Neuronal stem cell (in vitro differentiated cells): ENCODE results near the gene NAP1L4.

Source experiments
- DNase-seq: peaks from one replicate; pipeline ENCODE4 v3.0.0-alpha.2; 2013; ENCODE audit warnings: low spot score
- H2AFZ ChIP-seq: one replicate; pipeline ENCODE4 v1.6.1; 2013; ENCODE audit warnings: mild to moderate bottlenecking, low read length, inconsistent platforms
- H2AK5ac ChIP-seq: 2 replicates; pipeline ENCODE4 v1.6.1; 2013; ENCODE audit warnings: low read depth, mild to moderate bottlenecking, inconsistent platforms, low read length, moderate library complexity, mixed read lengths
- H2BK120ac ChIP-seq: 2 replicates; pipeline ENCODE4 v1.6.1; 2013; ENCODE audit warnings: low read depth, mild to moderate bottlenecking, inconsistent platforms, low read length, moderate library complexity, mixed read lengths
- H2BK12ac ChIP-seq: one replicate; pipeline ENCODE4 v1.6.1; 2013; ENCODE audit warnings: low read length, inconsistent platforms
- H2BK15ac ChIP-seq: 2 replicates; pipeline ENCODE4 v1.6.1; 2013; ENCODE audit warnings: mild to moderate bottlenecking, low read length, inconsistent platforms, mixed read lengths
- H2BK5ac ChIP-seq: one replicate; pipeline ENCODE4 v1.6.1; 2013; ENCODE audit warnings: inconsistent platforms, mild to moderate bottlenecking, low read length, moderate library complexity
- H3K14ac ChIP-seq: one replicate; pipeline ENCODE4 v1.6.1; 2013; ENCODE audit warnings: low read length, inconsistent platforms
- H3K18ac ChIP-seq: 2 replicates; pipeline ENCODE4 v1.6.1; 2013; ENCODE audit warnings: low read length, inconsistent platforms
- H3K23ac ChIP-seq: 2 replicates; pipeline ENCODE4 v1.6.1; 2013; ENCODE audit warnings: low read depth, mild to moderate bottlenecking, mixed read lengths, low read length, inconsistent platforms; ENCODE audit not compliant: poor library complexity
- H3K27ac ChIP-seq: replicated peaks from 3 replicates; pipeline ENCODE4 v1.5.1; 2013; ENCODE audit warnings: low read length, inconsistent platforms
- H3K27me3 ChIP-seq, 3 experiments: 2 replicates each; pipeline ENCODE4 v1.6.1; 2013; ENCODE audit warnings: low read length in 3 of 3, mild to moderate bottlenecking in 2 of 3, inconsistent platforms in 1 of 3, low read depth in 1 of 3, mixed read lengths in 1 of 3, moderate library complexity in 1 of 3; ENCODE audit not compliant: control insufficient read depth in 3 of 3, insufficient read depth in 3 of 3
- H3K36me3 ChIP-seq, 2 donors: replicated peaks in 1 of 2; 2 replicates each; pipeline ENCODE4 v1.6.1; 2013; ENCODE audit warnings: low read length in 2 of 2; ENCODE audit not compliant: control insufficient read depth in 2 of 2, insufficient read depth in 2 of 2
- H3K4ac ChIP-seq: 2 replicates; pipeline ENCODE4 v1.6.1; 2013; ENCODE audit warnings: inconsistent platforms, mild to moderate bottlenecking, low read length, moderate library complexity
- H3K4me1 ChIP-seq, 2 donors: 1 replicate in 1 of 2; 2 replicates in 1 of 2; pipeline ENCODE4 v1.6.1; 2013; ENCODE audit warnings: low read length in 2 of 2, low read depth in 1 of 2; ENCODE audit not compliant: control insufficient read depth in 2 of 2, insufficient read depth in 1 of 2
- H3K4me2 ChIP-seq: one replicate; pipeline ENCODE4 v1.6.1; 2013; ENCODE audit warnings: mild to moderate bottlenecking, low read length, inconsistent platforms; ENCODE audit not compliant: insufficient read depth, poor library complexity, severe bottlenecking
- H3K4me3 ChIP-seq, 2 donors: 2 replicates each; pipeline ENCODE4 v1.5.1; 2013; ENCODE audit warnings: low read length in 2 of 2, mild to moderate bottlenecking in 2 of 2, inconsistent platforms in 1 of 2, moderate library complexity in 1 of 2
- H3K79me1 ChIP-seq: one replicate; pipeline ENCODE4 v1.6.1; 2013; ENCODE audit warnings: low read depth, mild to moderate bottlenecking, inconsistent platforms, low read length, moderate library complexity
- H3K9ac ChIP-seq: one replicate; pipeline ENCODE4 v1.6.1; 2013; ENCODE audit warnings: mild to moderate bottlenecking, low read depth, low read length, inconsistent platforms; ENCODE audit not compliant: poor library complexity
- H3K9me3 ChIP-seq, 2 donors: replicated peaks in 1 of 2; 2 replicates each; pipeline versions ENCODE3 to v1.6.1; 2013; ENCODE audit warnings: low read length in 2 of 2, mild to moderate bottlenecking in 2 of 2, inconsistent platforms in 1 of 2, low read depth in 1 of 2, mixed read lengths in 1 of 2, moderate library complexity in 1 of 2; ENCODE audit not compliant: control insufficient read depth in 2 of 2, insufficient read depth in 1 of 2
- H4K8ac ChIP-seq: one replicate; pipeline ENCODE4 v1.6.1; 2013; ENCODE audit warnings: low read depth, mild to moderate bottlenecking, inconsistent platforms, low read length, moderate library complexity
- H4K91ac ChIP-seq: one replicate; pipeline ENCODE4 v1.6.1; 2013; ENCODE audit warnings: low read length, low read depth, mild to moderate bottlenecking, inconsistent platforms; ENCODE audit not compliant: poor library complexity
- WGBS, 2 donors: extraction: QIAGEN DNeasy Blood & Tissue Kit; methylation state at CpG; one replicate each; pipeline ENCODE4 v1.1.7; 2013; ENCODE audit warnings: missing lambda C conversion rate in 2 of 2, mixed read lengths in 1 of 2; ENCODE audit not compliant: insufficient read length in 2 of 2, insufficient replicate concordance in 1 of 2; ENCODE audit errors: extremely low coverage in 2 of 2; 5-methylcytosine and 5-hydroxymethylcytosine counted together

NAP1L4 gene

GRCh38 chr11:2934611-2935239 lies 57.4 kb downstream of the NAP1L4 start:
- Histone ChIP-seq H4K8ac (no peak overlapping the region), H3K14ac (no peak overlapping the region), H3K79me1 (no peaks in the 10 kb centered on the region), H3K27me3 (peaks cover 4 to 33% (median 18%) of the 10 kb centered on the region in 3 experiments), H3K4ac (no peak overlapping the region), H3K18ac (no peak overlapping the region), H2BK12ac (no peak overlapping the region), H2AK5ac (no peak overlapping the region), H3K9me3 (peaks cover 12 to 23% of the 10 kb centered on the region in 2 donors), H2BK5ac (no peak overlapping the region), H3K27ac (no peak overlapping the region), H3K9ac (no peak overlapping the region), H2BK120ac (no peak overlapping the region), H4K91ac (no peak overlapping the region), H3K36me3 (no peaks in the 10 kb centered on the region), H3K4me1 (peaks cover 2 to 6% of the 10 kb centered on the region in 2 donors), H2BK15ac (no peak overlapping the region), H3K4me3 (no peak overlapping the region), H2AFZ (no peak overlapping the region), H3K4me2 (no peak overlapping the region), H3K23ac (no peak overlapping the region)
- no CpG with 5 or more reads among the region's 14 CpGs for WGBS, 2 donors
- no peak for DNase-seq

- no peak overlapping the region for H2BK12ac ChIP-seq
- H2AK5ac ChIP-seq = no peak overlapping the region
- H3K4me1 ChIP-seq = peaks cover 5 to 6% of the 10 kb centered on the region in 2 donors
- H3K9me3 ChIP-seq = peaks cover 11 to 17% of the 10 kb centered on the region in 2 donors
- H3K27me3 ChIP-seq = peaks cover 9 to 39% (median 24%) of the 10 kb centered on the region in 3 experiments
- no CpG with 5 or more reads among the region's 7 CpGs for WGBS, 2 donors
- no peaks in the 10 kb centered on the region for H3K36me3 ChIP-seq
- H3K4ac ChIP-seq = no peak overlapping the region
- no peak overlapping the region for H2AFZ ChIP-seq
- no peak for DNase-seq
- H3K23ac ChIP-seq = peak overlapping the region; percentile 55
- no peak overlapping the region for H2BK5ac ChIP-seq
- no peak overlapping the region for H3K9ac ChIP-seq
- H3K79me1 ChIP-seq = no peaks in the 10 kb centered on the region
- H3K4me3 ChIP-seq = no peak overlapping the region
- H3K14ac ChIP-seq = no peak overlapping the region
- H4K8ac ChIP-seq = no peak overlapping the region
- no peak overlapping the region for H2BK120ac ChIP-seq
- H3K4me2 ChIP-seq = no peak overlapping the region
- H3K27ac ChIP-seq = no peak overlapping the region
- H2BK15ac ChIP-seq = peak overlapping the region; percentile 58
- no peak overlapping the region for H4K91ac ChIP-seq
- peak overlapping the region; percentile 48 for H3K18ac ChIP-seq
Observed at GRCh38 chr11:2934021-2934550, 58.0 kb downstream of the NAP1L4 start.

GRCh38 chr11:2933375-2934020 lies 58.6 kb downstream of the NAP1L4 start:
- no CpG with 5 or more reads among the region's 12 CpGs for WGBS, 2 donors
- peak overlapping the region; percentile 48 for H3K18ac ChIP-seq
- no peak overlapping the region for H2BK120ac ChIP-seq
- no peak overlapping the region for H3K14ac ChIP-seq
- H2AFZ ChIP-seq = no peak overlapping the region
- H3K79me1 ChIP-seq = no peaks in the 10 kb centered on the region
- no peak overlapping the region for H3K4me3 ChIP-seq
- H3K4me1 ChIP-seq = peaks cover 6 to 7% of the 10 kb centered on the region in 2 donors
- H2AK5ac ChIP-seq = peak overlapping the region; percentile 63
- H3K23ac ChIP-seq = peak overlapping the region; percentile 55
- no peak overlapping the region for H3K27ac ChIP-seq
- H4K91ac ChIP-seq = no peak overlapping the region
- no peak for DNase-seq
- peak overlapping the region; percentile 58 for H2BK15ac ChIP-seq
- peaks cover 6 to 11% of the 10 kb centered on the region in 2 donors for H3K9me3 ChIP-seq
- H3K4me2 ChIP-seq = no peak overlapping the region
- H4K8ac ChIP-seq = no peak overlapping the region
- no peak overlapping the region for H2BK5ac ChIP-seq
- no peak overlapping the region for H3K4ac ChIP-seq
- no peak overlapping the region for H2BK12ac ChIP-seq
- peak overlapping the region; percentile 4 for H3K9ac ChIP-seq
- H3K36me3 ChIP-seq = no peaks in the 10 kb centered on the region
- peaks cover 15 to 44% (median 30%) of the 10 kb centered on the region in 3 experiments for H3K27me3 ChIP-seq

- Histone ChIP-seq H3K23ac (no peak overlapping the region), H2BK12ac (no peak overlapping the region), H2AFZ (no peak overlapping the region), H3K18ac (peak overlapping the region; percentile 3), H3K14ac (no peak overlapping the region), H2AK5ac (peak overlapping the region; percentile 63), H3K4me1 (peaks cover 6 to 7% of the 10 kb centered on the region in 2 donors), H3K79me1 (no peaks in the 10 kb centered on the region), H3K27me3 (peaks cover 22 to 51% (median 37%) of the 10 kb centered on the region in 3 experiments), H3K4me3 (no peak overlapping the region), H2BK5ac (no peak overlapping the region), H4K8ac (no peak overlapping the region), H3K4me2 (no peak overlapping the region), H3K27ac (no peak overlapping the region), H2BK15ac (no peak overlapping the region), H3K4ac (no peak overlapping the region), H2BK120ac (no peak overlapping the region), H3K36me3 (no peaks in the 10 kb centered on the region), H3K9ac (no peak overlapping the region), H3K9me3 (peaks cover 9 to 12% of the 10 kb centered on the region in 2 donors), H4K91ac (no peak overlapping the region)
- DNase-seq = no peak
- WGBS, 2 donors = no CpG with 5 or more reads among the region's 15 CpGs
Observed at GRCh38 chr11:2932850-2933251, 59.3 kb downstream of the NAP1L4 start.
